Fibroblast of pulmonary artery (primary cell): ENCODE data around the gene SMARCD1.
A peak's percentile ranks its signal among the peaks of the same experiment; 100 is the strongest.

Source experiments
- DNase-seq: peaks from one replicate; pipeline ENCODE4 v3.0.0-alpha.2; 2010; ENCODE audit warnings: low read depth
- H3K4me3 ChIP-seq: replicated peaks from 2 replicates; pipeline ENCODE4 v1.5.1; 2011; ENCODE audit warnings: low read depth, mild to moderate bottlenecking, control low read depth, low read length, moderate library complexity
- CTCF ChIP-seq: IDR thresholded peaks from 2 replicates; pipeline ENCODE4 v1.5.1; 2011; ENCODE audit warnings: mild to moderate bottlenecking, control low read depth, low read length, inconsistent platforms; ENCODE audit errors: missing control alignments

The SMARCD1 gene

GRCh38 chr12:50109319-50109718 lies 24.2 kb downstream of the SMARCD1 start:
- DNase-seq = no peak
- H3K4me3 ChIP-seq = no peak overlapping the region
- TF ChIP-seq CTCF = no peak

- DNase-seq = no peak
- no peak overlapping the region for H3K4me3 ChIP-seq
Measured at GRCh38 chr12:50110127-50110761, 25.1 kb downstream of the SMARCD1 start.

GRCh38 chr12:50110762-50111351 lies 25.7 kb downstream of the SMARCD1 start:
- DNase-seq = no peak
- no peak for TF ChIP-seq CTCF
- no peak overlapping the region for H3K4me3 ChIP-seq

More at GRCh38 chr12:50110127-50110761, 25.1 kb downstream of the SMARCD1 start:
- no peak for TF ChIP-seq CTCF

- TF ChIP-seq CTCF = no peak
- DNase-seq = no peak
- H3K4me3 ChIP-seq = peak overlapping the region; percentile 29
Measured at GRCh38 chr12:50111395-50111692, 26.2 kb downstream of the SMARCD1 start.

GRCh38 chr12:50111693-50112455 lies 26.7 kb downstream of the SMARCD1 start, which contains the start of gene COX14:
TSS of gene COX14 (plus strand) at chr12:50112236. CDS start at chr12:50120044, 7,808 bp downstream.
- peak; percentile 100 for DNase-seq
- peak; percentile 85 for TF ChIP-seq CTCF
- H3K4me3 ChIP-seq = peak within 1 kb of the TSS; percentile 82

GRCh38 chr12:50112456-50113218 lies 27.5 kb downstream of the SMARCD1 start:
- DNase-seq = no peak
- peak overlapping the region; percentile 82 for H3K4me3 ChIP-seq
- TF ChIP-seq CTCF = no peak
